NCI-H69 (cell line): Measurements from ENCODE around the gene HSP90AB1.
A peak's percentile ranks its signal among the peaks of the same experiment; 100 is the strongest.

Experiments
- DNase-seq: peaks from one replicate; lab custom pipeline; 2025; lab: John Stamatoyannopoulos, UW

The HSP90AB1 gene

DNA sequence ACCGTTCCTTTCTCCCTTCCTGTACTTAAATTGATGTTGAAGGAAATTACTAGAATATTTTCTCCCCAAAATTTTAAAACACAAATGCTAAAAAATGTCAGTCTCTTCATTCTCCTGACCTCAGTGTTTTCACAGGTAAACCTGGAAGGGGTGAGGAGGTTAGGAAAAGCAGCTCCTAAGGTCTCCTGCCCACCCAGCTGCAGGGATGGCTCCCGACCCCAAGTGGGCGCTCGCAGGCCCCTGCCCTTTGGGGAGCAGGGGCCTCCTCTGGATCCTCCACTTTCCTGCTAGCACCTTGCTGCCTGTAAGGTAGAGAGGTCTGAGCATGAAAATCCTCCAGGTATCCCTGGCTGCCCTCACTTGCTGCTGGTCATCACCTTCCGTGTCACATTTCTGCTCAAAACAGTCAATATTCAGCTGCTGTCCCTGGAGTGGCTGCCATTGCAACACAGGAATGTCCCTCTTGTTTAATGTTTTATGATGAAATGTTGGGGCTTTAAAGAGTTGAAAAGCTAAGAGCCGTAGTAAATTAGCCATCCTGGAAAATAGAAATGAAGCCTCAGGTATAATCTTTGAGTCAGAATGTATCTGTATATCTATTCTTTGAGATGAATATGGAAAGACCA is 10.9 kb upstream of the HSP90AB1 start:
- no peak for DNase-seq

DNA sequence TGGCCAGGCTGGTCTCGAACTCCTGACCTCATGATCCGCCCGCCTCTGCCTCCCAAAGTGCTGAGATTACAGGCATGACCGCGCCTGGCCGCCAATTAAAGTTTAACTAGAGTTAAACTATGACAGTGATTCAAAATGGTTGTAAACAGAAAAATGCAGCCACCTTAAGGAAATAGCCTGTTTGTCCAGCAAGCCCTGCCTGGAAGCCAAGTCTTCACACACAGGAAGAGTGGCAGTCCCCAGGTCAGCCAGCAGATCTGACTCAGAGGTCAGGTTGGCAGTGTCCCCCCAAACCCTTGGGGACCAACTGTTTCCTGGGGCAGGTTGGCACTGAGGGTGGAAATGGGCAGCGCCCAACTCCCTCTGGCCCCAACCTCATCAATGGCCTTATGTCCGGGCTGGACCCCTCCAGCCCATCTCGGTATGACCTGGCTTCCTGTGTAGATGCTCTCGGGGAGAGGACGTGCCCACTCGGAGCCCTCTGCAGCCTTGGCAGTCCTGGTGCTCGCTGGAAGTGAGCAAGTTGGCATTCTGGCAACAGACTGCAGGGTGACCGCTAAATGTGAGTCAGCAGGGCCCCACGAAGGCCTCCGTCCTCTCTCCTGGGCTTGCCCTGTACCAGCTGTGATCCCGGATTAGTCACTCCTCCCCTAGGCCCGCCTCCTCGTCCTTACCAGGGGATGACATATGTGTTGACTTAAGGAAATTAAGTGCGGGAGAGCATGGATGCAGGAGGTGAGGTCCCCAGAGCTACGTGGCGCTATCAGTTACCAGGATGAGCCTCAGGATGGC is 9.7 kb upstream of the HSP90AB1 start:
- DNase-seq: peak; percentile 96

DNA sequence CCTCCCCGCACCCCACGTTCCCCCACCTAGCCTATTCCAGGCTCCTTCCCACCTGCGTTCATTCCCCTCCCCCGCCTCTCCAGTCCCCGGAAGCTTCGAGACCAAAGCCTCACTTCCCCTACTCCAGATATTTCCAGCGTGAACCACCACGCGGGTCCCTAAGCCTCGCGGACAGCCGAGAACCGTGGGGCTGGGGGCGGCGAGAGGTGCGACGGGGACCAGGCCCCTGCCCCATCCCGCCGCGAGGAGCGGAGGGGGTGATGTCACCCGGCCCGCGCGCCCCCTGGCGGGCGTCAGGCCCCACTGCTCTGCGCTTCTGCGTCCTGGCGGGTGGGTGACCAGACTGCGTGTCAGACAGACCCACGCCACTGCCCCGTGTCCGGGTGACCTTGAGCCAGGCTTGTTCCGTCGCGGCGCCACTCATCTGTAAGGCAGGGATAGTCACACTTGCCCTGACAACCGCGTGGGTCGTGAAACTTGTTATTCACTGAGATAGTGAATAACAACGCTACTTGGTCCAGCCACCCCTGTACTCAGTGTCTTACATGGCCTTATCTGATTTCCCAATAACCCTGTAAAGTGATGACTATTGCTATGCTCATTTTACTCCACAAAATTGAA is 9.0 kb upstream of the HSP90AB1 start:
- peak; percentile 87 for DNase-seq

DNA sequence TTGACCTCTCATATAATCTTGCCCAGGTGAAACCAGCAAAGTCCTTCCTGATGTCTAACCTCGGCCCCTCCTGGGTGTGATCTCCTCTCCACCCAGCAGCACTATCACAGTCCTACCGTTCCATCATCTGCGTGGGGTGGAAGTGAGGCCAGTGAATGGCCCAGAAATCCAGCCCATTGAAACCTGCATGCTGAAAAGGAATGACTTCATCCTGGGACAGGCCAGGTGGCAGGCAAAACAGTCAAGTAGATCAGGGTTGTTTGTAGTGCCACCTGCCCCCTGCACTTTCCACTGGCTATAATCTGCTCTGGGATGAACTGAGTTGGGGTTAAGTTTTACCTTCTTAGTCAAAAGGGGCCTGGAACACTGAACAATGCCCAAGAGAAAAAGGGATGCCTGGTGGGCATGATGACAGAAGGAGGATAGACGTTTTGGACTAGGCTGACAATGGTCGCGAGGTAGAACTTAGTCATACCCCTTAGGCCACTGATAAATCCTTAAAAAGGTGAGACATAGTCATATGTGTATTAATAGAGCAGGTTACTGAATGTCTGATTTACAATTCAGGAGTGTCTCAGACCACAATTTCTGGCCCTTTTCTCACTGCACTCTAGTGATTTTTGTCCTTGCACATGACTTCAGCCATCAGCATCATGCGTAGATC is 8.1 kb upstream of the HSP90AB1 start:
- DNase-seq: no peak

DNA sequence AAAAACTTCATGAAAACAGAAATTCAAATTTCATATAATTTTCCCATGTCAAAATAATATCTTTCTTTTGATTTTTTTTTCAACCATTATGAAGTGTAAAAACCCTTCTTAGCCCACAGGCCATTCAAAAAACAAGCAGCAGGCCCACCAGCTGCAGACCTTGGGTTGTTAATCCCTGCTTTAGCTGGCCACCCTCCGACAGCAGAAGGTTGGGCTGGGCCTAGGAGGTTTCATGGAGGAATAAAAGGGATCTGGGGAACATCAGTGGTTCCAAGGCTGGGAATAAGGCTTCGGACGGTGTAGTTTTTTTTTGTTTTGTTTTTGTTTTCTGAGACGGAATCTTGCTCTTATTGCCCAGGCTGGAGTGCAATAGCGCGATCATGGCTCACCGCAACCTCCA is 3.6 kb upstream of the HSP90AB1 start:
- DNase-seq: no peak

DNA sequence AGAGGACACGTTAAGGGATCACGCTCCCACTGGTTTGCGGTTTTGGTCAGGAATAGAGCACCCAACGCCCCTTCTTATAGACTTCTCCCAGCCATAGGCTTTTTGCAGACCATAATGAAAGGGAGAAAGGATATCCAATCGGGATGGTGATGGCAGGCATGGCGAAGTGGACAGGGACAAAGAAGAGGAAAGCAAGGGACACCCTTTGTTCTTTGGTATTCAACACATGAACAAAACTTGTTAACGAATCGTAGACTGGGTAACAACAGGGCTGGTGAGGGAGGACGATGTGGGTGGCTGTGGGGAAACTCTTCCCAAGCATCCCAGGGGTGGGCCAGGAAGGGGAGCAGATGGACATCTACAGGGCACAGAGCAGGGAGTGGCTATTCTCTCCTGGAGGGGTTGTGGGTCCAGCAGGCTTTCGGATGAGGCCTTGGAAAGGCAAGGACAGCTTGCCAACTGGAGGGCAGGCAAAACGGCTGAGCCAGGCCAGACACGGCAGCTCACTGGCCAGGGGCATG is 1.4 kb upstream of the HSP90AB1 start:
- no peak for DNase-seq

DNA sequence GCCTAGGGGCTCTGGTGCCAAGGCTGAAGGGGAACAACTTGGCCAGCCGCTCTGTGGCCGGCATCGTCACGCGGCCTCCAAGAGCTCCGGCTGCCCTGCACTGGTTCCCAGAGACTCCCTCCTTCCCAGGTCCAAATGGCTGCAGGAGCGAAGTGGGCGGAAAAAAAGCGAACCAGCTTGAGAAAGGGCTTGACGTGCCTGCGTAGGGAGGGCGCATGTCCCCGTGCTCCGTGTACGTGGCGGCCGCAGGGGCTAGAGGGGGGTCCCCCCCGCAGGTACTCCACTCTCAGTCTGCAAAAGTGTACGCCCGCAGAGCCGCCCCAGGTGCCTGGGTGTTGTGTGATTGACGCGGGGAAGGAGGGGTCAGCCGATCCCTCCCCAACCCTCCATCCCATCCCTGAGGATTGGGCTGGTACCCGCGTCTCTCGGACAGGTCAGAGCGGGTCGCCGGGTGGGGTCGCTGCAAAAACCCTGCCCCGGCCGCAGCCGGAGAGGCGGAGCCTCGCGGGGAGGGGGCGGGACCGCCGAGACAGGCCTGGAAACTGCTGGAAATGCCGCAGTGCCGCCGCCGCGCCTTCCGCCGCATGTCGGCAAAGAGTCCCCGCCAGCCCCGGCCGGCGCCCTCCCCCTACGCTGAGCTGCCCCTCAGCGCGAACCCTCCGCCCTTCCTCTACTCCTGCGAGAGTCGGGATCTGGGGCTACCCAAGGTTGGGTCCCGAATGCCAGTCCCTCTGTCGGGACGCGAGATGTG is 814 bp upstream of the HSP90AB1 start:
- peak; percentile 90 for DNase-seq

DNA sequence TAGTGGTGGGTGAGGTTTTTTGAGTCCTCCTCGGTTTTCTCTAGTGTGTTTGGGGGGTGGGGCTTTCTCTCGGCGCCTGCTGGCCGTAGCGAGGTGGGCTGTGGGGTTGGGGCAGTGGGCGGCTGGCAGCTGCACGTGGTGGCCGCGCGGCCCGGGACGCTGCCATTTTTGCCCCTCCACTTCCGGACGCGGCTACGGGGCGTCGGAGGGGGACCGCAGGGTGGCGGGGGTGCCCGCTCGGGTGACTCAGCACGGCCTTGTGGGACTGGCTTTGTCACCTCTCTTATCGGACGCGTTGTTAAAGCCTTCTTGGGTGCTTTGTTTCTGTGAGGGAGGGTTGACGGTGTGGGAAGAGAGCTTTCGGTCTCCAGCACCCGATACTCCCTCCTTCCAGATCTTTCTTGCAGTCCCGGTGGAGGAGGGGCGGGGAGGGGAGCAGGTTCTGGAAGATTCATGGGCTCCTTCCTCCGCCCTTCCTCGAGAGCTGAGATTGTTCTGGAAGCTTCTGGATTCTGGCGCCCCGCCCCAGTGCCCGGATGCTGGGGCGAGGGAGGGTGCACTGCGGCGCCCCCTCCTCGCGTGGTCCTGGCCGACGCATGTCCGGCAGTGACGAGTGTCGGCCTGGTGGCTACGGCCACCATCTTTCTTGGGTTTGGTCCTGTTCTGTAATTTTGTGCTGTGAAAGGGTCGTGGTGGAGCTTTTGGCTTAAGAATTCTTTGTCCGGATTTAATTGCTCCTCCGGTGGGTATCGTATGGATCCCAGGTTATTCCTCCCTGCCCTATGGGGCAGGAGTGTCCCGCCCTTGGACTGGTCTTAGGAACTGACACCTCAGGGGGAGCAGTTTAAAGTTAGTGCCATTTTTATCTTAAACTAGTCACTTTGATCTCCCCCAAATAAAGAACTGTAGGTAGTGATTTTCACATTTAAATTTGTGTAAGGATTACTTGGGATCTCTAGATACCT is 719 bp downstream of the HSP90AB1 start:
- peak; percentile 77 for DNase-seq

DNA sequence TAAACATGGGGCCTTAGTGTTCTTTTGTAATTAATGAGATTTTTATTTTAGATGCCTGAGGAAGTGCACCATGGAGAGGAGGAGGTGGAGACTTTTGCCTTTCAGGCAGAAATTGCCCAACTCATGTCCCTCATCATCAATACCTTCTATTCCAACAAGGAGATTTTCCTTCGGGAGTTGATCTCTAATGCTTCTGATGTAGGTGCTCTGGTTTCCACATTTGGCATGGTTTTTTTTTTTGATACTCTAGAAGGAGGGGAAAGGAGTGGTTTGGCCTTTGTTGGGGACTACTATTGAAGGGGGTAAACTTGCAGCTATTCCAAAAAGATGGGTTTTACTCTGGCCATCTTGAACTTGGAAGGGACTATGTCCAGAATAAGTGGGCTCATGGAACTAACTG is 1.7 kb downstream of the HSP90AB1 start:
- no peak for DNase-seq

DNA sequence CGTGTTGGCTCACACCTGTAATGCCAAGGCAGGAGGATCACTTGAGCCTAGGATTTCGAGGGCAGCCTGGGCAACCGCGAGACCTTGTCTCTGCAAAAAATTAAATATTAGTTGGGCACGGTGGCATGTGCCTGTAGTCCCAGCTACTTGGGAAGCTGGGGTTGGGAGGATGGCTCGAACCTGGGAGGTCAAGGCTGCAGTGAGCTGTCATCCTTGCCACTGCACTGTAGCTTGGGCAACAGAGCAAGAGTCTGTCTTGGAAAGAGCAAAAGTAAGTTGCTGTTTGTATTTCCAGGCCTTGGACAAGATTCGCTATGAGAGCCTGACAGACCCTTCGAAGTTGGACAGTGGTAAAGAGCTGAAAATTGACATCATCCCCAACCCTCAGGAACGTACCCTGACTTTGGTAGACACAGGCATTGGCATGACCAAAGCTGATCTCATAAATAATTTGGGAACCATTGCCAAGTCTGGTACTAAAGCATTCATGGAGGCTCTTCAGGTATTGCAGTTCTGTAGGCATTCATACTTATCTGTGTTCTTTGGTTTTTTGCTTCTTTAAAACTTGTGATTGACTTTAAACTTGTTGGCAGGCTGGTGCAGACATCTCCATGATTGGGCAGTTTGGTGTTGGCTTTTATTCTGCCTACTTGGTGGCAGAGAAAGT is 2.3 kb downstream of the HSP90AB1 start:
- no peak for DNase-seq

DNA sequence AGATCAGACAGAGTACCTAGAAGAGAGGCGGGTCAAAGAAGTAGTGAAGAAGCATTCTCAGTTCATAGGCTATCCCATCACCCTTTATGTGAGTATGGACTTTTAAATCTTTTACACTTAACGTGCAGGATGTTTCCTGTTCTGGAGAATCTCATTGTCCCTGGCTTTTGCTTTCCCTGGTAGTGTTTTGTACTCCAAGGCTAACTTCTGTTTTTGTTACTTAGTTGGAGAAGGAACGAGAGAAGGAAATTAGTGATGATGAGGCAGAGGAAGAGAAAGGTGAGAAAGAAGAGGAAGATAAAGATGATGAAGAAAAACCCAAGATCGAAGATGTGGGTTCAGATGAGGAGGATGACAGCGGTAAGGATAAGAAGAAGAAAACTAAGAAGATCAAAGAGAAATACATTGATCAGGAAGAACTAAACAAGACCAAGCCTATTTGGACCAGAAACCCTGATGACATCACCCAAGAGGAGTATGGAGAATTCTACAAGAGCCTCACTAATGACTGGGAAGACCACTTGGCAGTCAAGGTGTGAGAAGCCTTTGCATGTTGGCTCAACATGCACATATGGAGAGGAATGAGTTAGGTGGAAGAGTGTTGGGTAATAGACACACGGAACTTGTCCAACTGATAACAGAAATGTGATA is 3.3 kb downstream of the HSP90AB1 start:
- no peak for DNase-seq

DNA sequence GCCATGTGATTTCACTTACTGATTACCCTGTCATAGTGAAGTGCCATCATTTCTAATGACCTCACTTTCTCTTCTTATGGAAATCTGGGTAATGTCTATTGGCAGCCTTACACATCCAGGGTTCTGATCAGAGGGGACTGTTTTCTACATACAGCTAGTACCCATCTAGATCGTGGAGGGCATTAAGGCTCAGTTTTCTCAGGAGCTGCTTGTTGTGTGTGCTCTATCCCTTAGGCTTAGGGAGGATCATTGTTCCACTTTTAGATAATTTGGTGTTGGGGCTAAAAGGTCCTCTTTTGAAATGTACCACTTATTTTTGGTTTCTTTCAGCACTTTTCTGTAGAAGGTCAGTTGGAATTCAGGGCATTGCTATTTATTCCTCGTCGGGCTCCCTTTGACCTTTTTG is 3.8 kb downstream of the HSP90AB1 start:
- no peak for DNase-seq

DNA sequence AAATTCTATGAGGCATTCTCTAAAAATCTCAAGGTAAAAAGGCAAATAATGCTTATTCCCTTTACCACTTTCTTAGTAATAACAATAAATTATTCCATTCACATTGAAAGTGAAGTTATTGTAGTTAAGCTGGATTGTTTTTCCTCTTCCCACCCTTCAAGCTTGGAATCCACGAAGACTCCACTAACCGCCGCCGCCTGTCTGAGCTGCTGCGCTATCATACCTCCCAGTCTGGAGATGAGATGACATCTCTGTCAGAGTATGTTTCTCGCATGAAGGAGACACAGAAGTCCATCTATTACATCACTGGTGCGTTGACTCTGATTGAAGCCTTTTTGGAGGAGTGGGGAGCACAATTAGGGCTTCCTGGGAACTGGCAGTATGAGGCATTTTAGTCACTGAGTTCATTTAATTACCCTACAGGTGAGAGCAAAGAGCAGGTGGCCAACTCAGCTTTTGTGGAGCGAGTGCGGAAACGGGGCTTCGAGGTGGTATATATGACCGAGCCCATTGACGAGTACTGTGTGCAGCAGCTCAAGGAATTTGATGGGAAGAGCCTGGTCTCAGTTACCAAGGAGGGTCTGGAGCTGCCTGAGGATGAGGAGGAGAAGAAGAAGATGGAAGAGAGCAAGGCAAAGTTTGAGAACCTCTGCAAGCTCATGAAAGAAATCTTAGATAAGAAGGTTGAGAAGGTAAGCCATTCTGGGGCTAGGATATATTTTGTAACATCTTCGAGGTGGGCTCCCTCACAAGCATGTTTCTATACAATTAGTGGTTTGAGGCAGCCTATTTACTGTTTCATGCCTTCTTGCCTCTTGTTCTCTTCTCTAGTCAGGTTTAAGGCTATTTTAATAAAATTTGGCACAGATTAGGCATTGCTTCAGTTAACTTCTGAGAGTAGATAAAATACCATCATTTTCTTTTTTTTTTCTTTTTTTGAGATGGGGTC is 4.9 kb downstream of the HSP90AB1 start:
- DNase-seq: no peak

DNA sequence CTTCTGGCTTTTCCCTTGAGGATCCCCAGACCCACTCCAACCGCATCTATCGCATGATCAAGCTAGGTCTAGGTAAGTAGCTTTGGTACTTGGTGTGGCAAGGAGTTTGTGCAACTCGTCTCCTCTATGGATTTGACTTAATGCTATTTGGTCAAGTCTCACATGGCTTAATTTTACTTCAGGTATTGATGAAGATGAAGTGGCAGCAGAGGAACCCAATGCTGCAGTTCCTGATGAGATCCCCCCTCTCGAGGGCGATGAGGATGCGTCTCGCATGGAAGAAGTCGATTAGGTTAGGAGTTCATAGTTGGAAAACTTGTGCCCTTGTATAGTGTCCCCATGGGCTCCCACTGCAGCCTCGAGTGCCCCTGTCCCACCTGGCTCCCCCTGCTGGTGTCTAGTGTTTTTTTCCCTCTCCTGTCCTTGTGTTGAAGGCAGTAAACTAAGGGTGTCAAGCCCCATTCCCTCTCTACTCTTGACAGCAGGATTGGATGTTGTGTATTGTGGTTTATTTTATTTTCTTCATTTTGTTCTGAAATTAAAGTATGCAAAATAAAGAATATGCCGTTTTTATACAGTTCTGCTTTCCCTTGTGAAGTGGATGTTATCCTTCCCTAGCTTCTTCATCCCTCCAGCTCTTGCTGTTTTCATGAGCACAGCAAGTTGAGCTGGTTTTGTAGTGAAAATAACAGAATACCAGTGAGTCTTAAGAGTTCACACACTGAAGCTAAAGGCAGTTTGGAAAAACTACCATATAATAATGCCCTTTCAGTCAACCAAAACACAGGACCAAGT is 6.6 kb downstream of the HSP90AB1 start:
- peak; percentile 59 for DNase-seq

DNA sequence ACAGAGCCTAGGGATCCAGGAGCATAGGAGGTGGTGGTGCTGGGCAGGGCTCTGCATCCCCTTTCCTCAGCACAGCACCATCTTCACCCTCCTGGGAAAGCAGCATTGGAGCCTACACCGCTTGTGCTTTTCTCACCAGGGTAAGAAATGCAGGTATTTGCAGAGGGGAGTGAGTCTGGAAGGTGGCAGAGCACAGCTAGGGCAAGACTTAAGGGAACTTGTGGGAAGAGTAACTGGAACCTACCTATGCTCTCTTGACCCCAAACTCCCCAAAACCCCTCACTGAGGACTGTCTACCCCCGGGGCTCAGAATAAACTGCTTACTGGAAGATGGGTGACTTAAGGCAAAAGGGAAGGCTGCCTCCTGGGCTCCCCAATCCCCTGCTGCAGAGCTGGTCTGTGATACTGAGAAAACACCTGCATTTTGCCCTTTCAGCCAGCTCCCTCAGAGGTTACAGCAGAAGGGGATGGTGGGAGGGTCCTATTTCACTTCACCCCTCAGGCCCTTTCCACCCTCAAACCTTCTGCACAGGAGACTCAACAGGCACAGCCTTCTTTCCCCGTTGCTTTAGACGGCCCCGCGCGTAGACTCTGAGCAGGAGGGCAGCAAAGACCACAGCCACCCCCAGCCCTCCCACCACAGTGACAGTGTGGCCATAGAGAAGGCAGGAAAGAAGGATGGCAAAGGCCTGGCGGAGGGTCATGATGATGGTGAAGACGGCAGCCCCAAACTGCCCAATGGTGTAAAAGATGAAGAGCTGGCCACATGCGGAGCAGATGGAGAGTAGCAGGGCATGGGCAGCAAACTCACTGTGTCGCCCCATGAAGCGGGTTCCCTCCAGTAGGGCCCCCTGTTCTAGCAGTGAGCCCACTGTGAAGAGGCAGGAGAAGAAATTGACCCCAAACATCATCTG is 7.5 kb downstream of the HSP90AB1 start:
- DNase-seq: peak; percentile 26

DNA sequence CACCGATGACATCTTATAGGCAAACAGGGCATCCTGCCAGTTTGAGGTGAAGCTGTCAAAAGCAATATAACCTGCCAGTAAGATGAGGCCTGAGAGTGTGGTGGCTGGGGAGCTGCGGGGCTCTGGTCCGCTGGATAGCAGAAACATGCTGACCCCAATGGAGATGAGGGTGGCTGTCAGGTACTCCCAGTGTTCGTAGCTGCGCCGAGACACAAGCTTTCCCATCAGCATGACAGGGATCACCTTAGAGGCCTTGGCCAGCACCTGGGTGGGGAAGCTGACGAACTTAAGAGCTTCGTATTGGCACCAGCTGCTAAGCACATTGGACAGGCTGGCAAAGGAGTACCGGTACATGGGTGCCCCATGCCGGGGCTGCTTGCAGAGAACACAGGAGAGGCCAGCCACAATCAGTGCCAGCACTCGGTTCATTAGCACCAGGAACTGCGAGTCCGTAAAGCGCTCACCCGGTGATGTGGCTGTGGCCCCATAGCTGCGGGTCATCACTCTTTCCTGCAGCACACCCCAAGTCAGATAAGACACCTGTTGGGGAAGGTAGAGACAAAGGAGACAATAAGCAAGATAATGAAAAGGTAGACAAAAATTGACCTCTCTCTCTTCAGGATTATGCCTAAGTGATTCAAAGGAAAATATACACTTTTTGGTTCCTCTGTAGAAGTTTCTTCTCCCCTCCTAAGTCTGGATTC is 8.4 kb downstream of the HSP90AB1 start:
- DNase-seq: peak; percentile 44
